Psoas muscle (tissue), 8 donors: ENCODE data around the gene SELENOO. TPM values are rescaled to one million over a fixed set of nuclear protein-coding genes. Genes with fewer than 3 reads are reported as not detected.
A peak's percentile ranks its signal among the peaks of the same experiment; 100 is the strongest.

Experiments
- ATAC-seq, 4 donors: fragments of 200-7000 bp; cut with Tn5 transposase; one replicate each; pipeline ENCODE4 v1.9.1; 2020; ENCODE audit warnings: moderate library complexity in 3 of 4, mild to moderate bottlenecking in 2 of 4
- DNase-seq, 2 donors: peaks; one replicate each; pipeline ENCODE4 v3.0.0-alpha.2; 2020
- H3K27ac ChIP-seq: fragments of 200-600 bp; one replicate; pipeline ENCODE4 v1.8.0; 2022
- H3K27me3 ChIP-seq, 3 donors: fragments of 200-600 bp in 1 of 3; one replicate each; pipeline versions ENCODE4 v1.6.1 to v1.8.0; 2013 to 2022; ENCODE audit warnings: low read length in 2 of 3, mild to moderate bottlenecking in 2 of 3, moderate library complexity in 1 of 3; ENCODE audit not compliant: insufficient read depth in 3 of 3
- H3K36me3 ChIP-seq, 2 donors: fragments of 200-600 bp in 1 of 2; one replicate each; pipeline versions ENCODE4 v1.6.1 to v1.8.0; 2013 to 2022; ENCODE audit warnings: low read depth in 1 of 2, mild to moderate bottlenecking in 1 of 2, moderate library complexity in 1 of 2; ENCODE audit not compliant: insufficient read depth in 1 of 2
- H3K4me1 ChIP-seq: fragments of 200-600 bp; one replicate; pipeline ENCODE4 v1.8.0; 2022
- H3K4me3 ChIP-seq: fragments of 200-600 bp; one replicate; pipeline ENCODE4 v1.8.0; 2022; ENCODE audit warnings: mild to moderate bottlenecking
- H3K9me3 ChIP-seq: fragments of 200-600 bp; one replicate; pipeline ENCODE4 v1.8.0; 2022
- CTCF ChIP-seq: fragments of 200-600 bp; IDR thresholded peaks from one replicate; pipeline ENCODE4 v1.8.0; 2022; ENCODE audit warnings: antibody characterized with exemption
- WGBS, 3 donors: extraction: QIAGEN DNeasy Blood & Tissue Kit; methylation state at CpG; one replicate each; pipeline versions ENCODE4 v1.1.6 to v1.1.7; 2013; 5-methylcytosine and 5-hydroxymethylcytosine counted together
- intact Hi-C, 2 donors: fragments of 100-400 bp; cut with DNase I; formaldehyde crosslinking; loops; one replicate each; pipeline versions ENCODE4 v1.11.0 to v1.14.2; 2022
- polyA plus RNA-seq, 3 donors: library from polyadenylated mRNA; stranded (reverse); fragments of 200-250 nt; gene quantifications; one replicate each; pipeline ENCODE4 v1.2.3, GENCODE V29; 2013
- total RNA-seq, 4 donors: library from RNA; stranded (reverse); fragmentation: NEBNext Ultra II Directional in 2 of 4; extraction: Animal tissue kit (Norgen Biotek cat#: 25700) in 2 of 4; gene quantifications; one replicate each; pipeline versions ENCODE4 v1.2.1 to v1.2.4, GENCODE V29; 2021 to 2023
- donor health status: healthy with polysubstance abuse.
- donor health status: DM: no; HTN: no; CAD: no; lungs with moderate emphysema.
- donor health status: Bipolar disorder and iron deficiency.
- donor health status: healthy.
- donor health status: DM: yes; HTN: yes; CAD: no.
- donor health status: DM: no; HTN: no; CAD: no.
- donor health status: DM: no; HTN: no; CAD: no.
- donor health status: DM: yes; HTN: yes; CAD: no.

The SELENOO gene
- total and polyA plus RNA-seq, 7 donors = 10.0 to 26.6 (median 20.0) TPM

GRCh38 chr22:50242406-50242949 is 41.7 kb downstream of the SELENOO start:
- H3K27me3 ChIP-seq = no peaks in the 10 kb centered on the region
- 38 to 53% (median 43%) methylated on average over 14 of the region's 14 CpGs for WGBS, 3 donors
- intact Hi-C loops = loop anchor here in 1 of 2 donors (5.0 kb wide), 1 partner anchor 35 kb away; no protein-coding TSS in a partner anchor
- peak overlapping the region; percentile 98 for H3K4me3 ChIP-seq
- no peak for TF ChIP-seq CTCF
- no peak for DNase-seq
- H3K4me1 ChIP-seq = peaks cover 42% of the 10 kb centered on the region
- no peaks in the 10 kb centered on the region for H3K9me3 ChIP-seq
- H3K27ac ChIP-seq = peak overlapping the region; percentile 95
- no peak for ATAC-seq
- peaks cover 0 to 48% of the 10 kb centered on the region in 2 donors for H3K36me3 ChIP-seq

- no peaks in the 10 kb centered on the region for H3K9me3 ChIP-seq
- intact Hi-C loops = loop anchor here in 1 of 2 donors (5.0 kb wide), 1 partner anchor 37 kb away; no protein-coding TSS in a partner anchor
- peak overlapping the region; percentile 95 for H3K27ac ChIP-seq
- H3K36me3 ChIP-seq = peaks cover 0 to 48% of the 10 kb centered on the region in 2 donors
- TF ChIP-seq CTCF = no peak
- no peak for DNase-seq
- peaks cover 42% of the 10 kb centered on the region for H3K4me1 ChIP-seq
- peak in 1 of 4 donors; percentile 20 for ATAC-seq
- no peaks in the 10 kb centered on the region for H3K27me3 ChIP-seq
- 13 to 16% (median 15%) methylated on average over 27 of the region's 27 CpGs for WGBS, 3 donors
- H3K4me3 ChIP-seq = peak overlapping the region; percentile 98
Measured at GRCh38 chr22:50243685-50244419, 43.0 kb downstream of the SELENOO start.

- ATAC-seq (peak; percentile 89 to 91 (median 90)), DNase-seq (peak; percentile 98)
- H3K4me1 ChIP-seq = peaks cover 45% of the 10 kb centered on the region
- H3K36me3 ChIP-seq = peaks cover 0 to 44% of the 10 kb centered on the region in 2 donors
- H3K27ac ChIP-seq = peak within 1 kb of the TSS; percentile 95
- TF ChIP-seq CTCF = peak; percentile 27
- peak within 1 kb of the TSS; percentile 98 for H3K4me3 ChIP-seq
- no peaks in the 10 kb centered on the region for H3K9me3 ChIP-seq
- intact Hi-C loops = loop anchor here in 1 of 2 donors (5.0 kb wide), 1 partner anchor 37 kb away; no protein-coding TSS in a partner anchor
- no peaks in the 10 kb centered on the region for H3K27me3 ChIP-seq
- 0 to 1% (median 0%) methylated on average over 75 to 76 of the region's 76 CpGs for WGBS, 3 donors
Measured at GRCh38 chr22:50244420-50245213, 43.8 kb downstream of the SELENOO start, which contains the start of gene TUBGCP6. Gene TUBGCP6, minus strand, starts transcription at chr22:50245023. Its CDS starts 564 bp downstream, at chr22:50244459.

GRCh38 chr22:50245214-50246072 is 44.6 kb downstream of the SELENOO start:
- Histone ChIP-seq H3K27ac (peak overlapping the region; percentile 95), H3K9me3 (no peaks in the 10 kb centered on the region), H3K4me1 (peaks cover 53% of the 10 kb centered on the region), H3K4me3 (peak overlapping the region; percentile 98), H3K27me3 (no peaks in the 10 kb centered on the region), H3K36me3 (peaks cover 0 to 40% of the 10 kb centered on the region in 2 donors)
- WGBS, 3 donors = 12 to 26% (median 15%) methylated on average over 26 to 53 of the region's 53 CpGs
- intact Hi-C loops = no loop called here
- DNase-seq = peak in 1 of 2 donors; percentile 61
- TF ChIP-seq CTCF = no peak
- peak in 3 of 4 donors; percentile 5 to 39 (median 9) for ATAC-seq
